ENCODE data around the gene PYY.

DNA sequence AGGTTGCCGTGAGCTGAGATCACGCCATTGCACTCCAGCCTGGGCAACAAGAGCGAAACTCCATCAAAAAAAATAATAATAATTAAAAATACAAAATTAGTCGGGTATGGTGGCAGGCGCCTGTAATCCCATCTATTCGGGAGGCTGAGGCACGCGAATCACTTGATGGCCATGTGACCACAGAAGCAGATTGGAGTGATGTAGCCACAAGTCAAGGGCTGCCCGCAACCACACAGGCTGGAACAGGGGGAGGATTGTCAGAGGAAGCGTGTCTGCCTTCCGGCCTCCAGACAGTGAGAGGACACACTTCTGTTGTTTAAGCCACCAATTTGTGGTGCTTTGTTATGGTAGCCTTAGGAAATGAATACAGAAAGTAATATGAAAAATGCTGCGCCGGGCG is 38.9 kb upstream of the PYY start:
- TF ChIP-seq, protein P1, sequence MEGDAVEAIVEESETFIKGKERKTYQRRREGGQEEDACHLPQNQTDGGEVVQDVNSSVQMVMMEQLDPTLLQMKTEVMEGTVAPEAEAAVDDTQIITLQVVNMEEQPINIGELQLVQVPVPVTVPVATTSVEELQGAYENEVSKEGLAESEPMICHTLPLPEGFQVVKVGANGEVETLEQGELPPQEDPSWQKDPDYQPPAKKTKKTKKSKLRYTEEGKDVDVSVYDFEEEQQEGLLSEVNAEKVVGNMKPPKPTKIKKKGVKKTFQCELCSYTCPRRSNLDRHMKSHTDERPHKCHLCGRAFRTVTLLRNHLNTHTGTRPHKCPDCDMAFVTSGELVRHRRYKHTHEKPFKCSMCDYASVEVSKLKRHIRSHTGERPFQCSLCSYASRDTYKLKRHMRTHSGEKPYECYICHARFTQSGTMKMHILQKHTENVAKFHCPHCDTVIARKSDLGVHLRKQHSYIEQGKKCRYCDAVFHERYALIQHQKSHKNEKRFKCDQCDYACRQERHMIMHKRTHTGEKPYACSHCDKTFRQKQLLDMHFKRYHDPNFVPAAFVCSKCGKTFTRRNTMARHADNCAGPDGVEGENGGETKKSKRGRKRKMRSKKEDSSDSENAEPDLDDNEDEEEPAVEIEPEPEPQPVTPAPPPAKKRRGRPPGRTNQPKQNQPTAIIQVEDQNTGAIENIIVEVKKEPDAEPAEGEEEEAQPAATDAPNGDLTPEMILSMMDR (IDR thresholded peaks at IDR 0.05), result no peak
- TF ChIP-seq POLR2AphosphoS5 (IDR thresholded peaks at IDR 0.05) (no peak), POLR2A (IDR thresholded peaks at IDR 0.05) (no peak)
